HG02798 (cell line): Measurements from ENCODE around the gene ASB11.
A peak's percentile ranks its signal among the peaks of the same experiment; 100 is the strongest.

Source experiments
- ATAC-seq: cut with Tn5 transposase; IDR thresholded peaks from one replicate; pipeline ENCODE4 v1.9.1; 2021; ENCODE audit warnings: mild to moderate bottlenecking; ENCODE audit not compliant: unreplicated experiment, poor library complexity

The ASB11 gene

GRCh38 chrX:15315509-15315908 lies at the start of gene ASB11:
Gene ASB11, minus strand, starts transcription at chrX:15315640. Its CDS starts 35 bp downstream, at chrX:15315605.
- ATAC-seq = no peak

- ATAC-seq = no peak
These were observed 44.3 kb upstream of the ASB11 start for GRCh38 chrX:15359701-15360100.

GRCh38 chrX:15358533-15358932 lies 43.1 kb upstream of the ASB11 start:
- no peak for ATAC-seq

- no peak for ATAC-seq
These were observed 41.0 kb upstream of the ASB11 start for GRCh38 chrX:15356444-15356843.

GRCh38 chrX:15350329-15350996 lies 35.0 kb upstream of the ASB11 start:
- ATAC-seq = no peak

GRCh38 chrX:15349046-15349445 lies 33.6 kb upstream of the ASB11 start:
- no peak for ATAC-seq

GRCh38 chrX:15345976-15346375 lies 30.5 kb upstream of the ASB11 start:
- ATAC-seq = no peak

- ATAC-seq = no peak
These were observed 28.7 kb upstream of the ASB11 start for GRCh38 chrX:15344106-15344505.

GRCh38 chrX:15343075-15343476 lies 27.6 kb upstream of the ASB11 start:
- no peak for ATAC-seq

- no peak for ATAC-seq
These were observed 25.4 kb upstream of the ASB11 start for GRCh38 chrX:15340867-15341266.

GRCh38 chrX:15336023-15336413 lies 20.6 kb upstream of the ASB11 start:
- ATAC-seq = no peak

GRCh38 chrX:15335135-15336022 lies 19.9 kb upstream of the ASB11 start, which contains the start of gene PIGA:
Gene PIGA, minus strand, starts transcription at chrX:15335523. Its CDS starts 3,593 bp downstream, at chrX:15331930.
- ATAC-seq = peak; percentile 99

- no peak for ATAC-seq
These were observed 19.1 kb upstream of the ASB11 start for GRCh38 chrX:15334561-15334960.

GRCh38 chrX:15328821-15329220 lies 13.4 kb upstream of the ASB11 start:
- no peak for ATAC-seq

- ATAC-seq = no peak
These were observed 12.7 kb upstream of the ASB11 start for GRCh38 chrX:15328131-15328530.

- no peak for ATAC-seq
These were observed 7.0 kb upstream of the ASB11 start for GRCh38 chrX:15322472-15322871.

- no peak for ATAC-seq
These were observed 6.6 kb upstream of the ASB11 start for GRCh38 chrX:15322072-15322471.

GRCh38 chrX:15321447-15321846 lies 6.0 kb upstream of the ASB11 start:
- no peak for ATAC-seq

- ATAC-seq = no peak
These were observed 4.9 kb upstream of the ASB11 start for GRCh38 chrX:15320297-15320696.

- ATAC-seq = no peak
These were observed 3.6 kb upstream of the ASB11 start for GRCh38 chrX:15319075-15319474.

GRCh38 chrX:15314472-15314871 lies 968 bp downstream of the ASB11 start:
- ATAC-seq = no peak

GRCh38 chrX:15311119-15311518 lies 4.3 kb downstream of the ASB11 start:
- no peak for ATAC-seq
